Neural cell (in vitro differentiated cells): Measurements from ENCODE around the gene TAF1A. TPM values are rescaled to one million over a fixed set of nuclear protein-coding genes. Genes with fewer than 3 reads are reported as not detected.

Experiments used
- H2AFZ ChIP-seq: fragments of 200-600, 300-800 bp; sonication (generic), shearing (Covaris generic); 2 replicates; pipeline ENCODE4 v1.6.0; 2014; ENCODE audit warnings: low read depth, mild to moderate bottlenecking, antibody characterized with exemption, low read length, moderate library complexity
- H3F3A ChIP-seq: fragments of 200-600 bp; shearing (Covaris generic); 2 replicates; pipeline ENCODE4 v1.6.1; 2016; ENCODE audit warnings: mild to moderate bottlenecking, moderate library complexity, mixed read lengths, antibody characterized with exemption, low read length; ENCODE audit not compliant: insufficient read depth, poor library complexity, severe bottlenecking
- H3K27ac ChIP-seq: fragments of 200-600, 300-800 bp; sonication (generic), shearing (Covaris generic); 2 replicates; pipeline ENCODE4 v1.5.1; 2014; ENCODE audit warnings: mild to moderate bottlenecking, low read length, moderate library complexity
- H3K27me3 ChIP-seq: fragments of 300-800, 200-600 bp; sonication (generic), shearing (Covaris generic); 2 replicates; pipeline ENCODE4 v1.6.0; 2014; ENCODE audit warnings: mild to moderate bottlenecking, low read depth, low read length, moderate library complexity; ENCODE audit not compliant: insufficient read depth
- H3K36me3 ChIP-seq: fragments of 300-800, 200-600 bp; sonication (generic), shearing (Covaris generic); 2 replicates; pipeline ENCODE4 v1.5.1; 2014; ENCODE audit warnings: mild to moderate bottlenecking, antibody characterized with exemption, low read length, moderate library complexity; ENCODE audit not compliant: insufficient read depth
- H3K4me2 ChIP-seq: fragments of 300-800, 200-600 bp; sonication (generic), shearing (Covaris generic); 2 replicates; pipeline ENCODE4 v1.6.0; 2014; ENCODE audit warnings: mild to moderate bottlenecking, low read length
- H3K4me3 ChIP-seq: fragments of 300-800, 200-600 bp; sonication (generic), shearing (Covaris generic); 2 replicates; pipeline ENCODE4 v1.5.1; 2014; ENCODE audit warnings: mild to moderate bottlenecking, low read length, moderate library complexity
- H3K79me2 ChIP-seq: fragments of 200-600 bp; shearing (Covaris generic); replicated peaks from 2 replicates; pipeline ENCODE4 v1.6.0; 2014; ENCODE audit warnings: mild to moderate bottlenecking, low read length, moderate library complexity; ENCODE audit not compliant: insufficient read depth
- H3K9ac ChIP-seq: fragments of 300-800, 200-600 bp; sonication (generic), shearing (Covaris generic); 2 replicates; pipeline ENCODE4 v1.6.1; 2016; ENCODE audit warnings: mild to moderate bottlenecking, low read length, mixed read lengths
- H3K9me2 ChIP-seq: fragments of 200-600 bp; shearing (Covaris generic); 2 replicates; pipeline ENCODE4 v1.6.1; 2016; ENCODE audit warnings: mild to moderate bottlenecking, low read length, mixed read lengths; ENCODE audit not compliant: insufficient read depth
- H3K9me3 ChIP-seq: fragments of 200-600, 300-800 bp; sonication (generic), shearing (Covaris generic); 2 replicates; pipeline ENCODE4 v1.6.1; 2016; ENCODE audit warnings: mild to moderate bottlenecking, mixed run types, low read length, moderate library complexity, mixed read lengths
- H4K20me1 ChIP-seq: fragments of 200-600 bp; shearing (Covaris generic); 2 replicates; pipeline ENCODE4 v1.6.1; 2016; ENCODE audit warnings: mild to moderate bottlenecking, mixed run types; ENCODE audit not compliant: insufficient read depth
- CTCF ChIP-seq: fragments of 450-650 bp; IDR thresholded peaks from 2 replicates; pipeline ENCODE4 v1.5.1; 2014; ENCODE audit warnings: antibody characterized with exemption, mild to moderate bottlenecking, moderate library complexity; ENCODE audit not compliant: poor library complexity, severe bottlenecking
- EP300 ChIP-seq: fragments of 450-650 bp; conservative IDR thresholded peaks from 2 replicates; pipeline ENCODE4 v1.6.1; 2014; ENCODE audit warnings: antibody characterized with exemption, mild to moderate bottlenecking, moderate library complexity; ENCODE audit not compliant: poor library complexity, severe bottlenecking
- EZH2 ChIP-seq: fragments of 200-600, 300-800 bp; shearing (Covaris generic), sonication (generic); IDR thresholded peaks from 2 replicates; pipeline ENCODE4 v1.6.1; 2014; ENCODE audit warnings: antibody characterized with exemption, low read length, borderline replicate concordance, mild to moderate bottlenecking; ENCODE audit not compliant: insufficient read depth, poor library complexity, severe bottlenecking
- MXI1 ChIP-seq: fragments of 450-650 bp; conservative IDR thresholded peaks from 2 replicates; pipeline ENCODE4 v1.6.1; 2014; ENCODE audit warnings: antibody characterized with exemption, mild to moderate bottlenecking; ENCODE audit not compliant: poor library complexity, severe bottlenecking
- POLR2AphosphoS5 ChIP-seq: IDR thresholded peaks from 2 replicates; pipeline ENCODE4 v1.6.1; 2012
- RAD21 ChIP-seq: fragments of 450-650 bp; conservative IDR thresholded peaks from 2 replicates; pipeline ENCODE4 v1.6.1; 2014; ENCODE audit warnings: antibody characterized with exemption, mild to moderate bottlenecking, moderate library complexity
- REST ChIP-seq: IDR thresholded peaks from 2 replicates; pipeline ENCODE4 v1.6.1; 2012; ENCODE audit warnings: borderline replicate concordance
- SMC3 ChIP-seq: fragments of 450-650 bp; conservative IDR thresholded peaks from 2 replicates; pipeline ENCODE4 v1.6.1; 2014; ENCODE audit warnings: antibody characterized with exemption, mild to moderate bottlenecking, moderate library complexity; ENCODE audit not compliant: poor library complexity
- TAF1 ChIP-seq: IDR thresholded peaks from 2 replicates; pipeline ENCODE4 v1.6.1; 2012; ENCODE audit warnings: low read depth
- polyA plus RNA-seq: library from polyadenylated mRNA; depleted of rRNA; stranded (reverse); fragments of >200 nt; gene quantifications from 2 replicates; pipeline ENCODE4 v1.2.3, GENCODE V29; 2014

Gene TAF1A
- polyA plus RNA-seq, 1 donor from 2014 or later = 25.5 TPM

DNA sequence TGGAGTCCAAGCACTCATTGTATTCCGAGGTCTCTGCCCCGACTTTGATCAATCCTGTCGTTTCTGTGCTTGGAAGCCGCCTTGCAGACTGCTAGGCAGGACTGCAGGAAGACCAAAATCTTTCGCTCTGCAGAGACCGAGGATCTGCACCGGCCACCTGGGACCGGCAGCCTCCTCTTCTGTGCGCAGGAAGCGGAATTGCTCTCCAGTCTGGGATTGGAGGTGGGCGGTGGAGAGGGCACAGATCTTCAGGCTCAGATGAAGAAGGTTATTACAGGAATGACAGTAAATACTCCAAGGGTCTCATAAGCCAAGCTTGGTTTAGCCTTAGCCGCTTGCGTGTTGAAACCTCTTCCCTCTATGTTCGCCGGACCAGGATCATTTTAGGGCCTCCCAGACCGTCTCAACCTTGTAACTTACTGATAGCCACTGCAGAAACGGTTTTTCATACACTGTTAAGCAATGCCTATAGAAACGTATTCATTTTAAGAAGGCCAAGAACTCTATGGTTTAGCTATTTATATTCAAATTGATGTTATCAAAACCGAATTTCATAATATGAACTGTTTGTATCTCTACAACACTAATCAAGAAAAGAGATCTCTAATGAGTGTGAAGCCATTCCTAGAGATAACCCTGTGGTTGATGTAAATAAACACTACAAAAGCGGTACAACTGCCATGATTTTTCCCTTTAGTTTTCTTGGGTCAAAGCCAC is 29.3 kb upstream of the TAF1A start:
- Histone ChIP-seq H2AFZ (peak overlapping the region; percentile 28), H3K9me2 (no peaks in the 10 kb centered on the region), H4K20me1 (no peaks in the 10 kb centered on the region), H3K9ac (peak overlapping the region; percentile 76), H3K27ac (no peak overlapping the region), H3K79me2 (peaks cover 15% of the 10 kb centered on the region), H3K36me3 (no peaks in the 10 kb centered on the region), H3K4me3 (peak overlapping the region; percentile 86), H3K27me3 (no peaks in the 10 kb centered on the region), H3K4me2 (peak overlapping the region; percentile 82), H3K9me3 (no peaks in the 10 kb centered on the region), H3F3A (no peaks in the 10 kb centered on the region)
- TF ChIP-seq MXI1 (no peak), TAF1 (no peak), RAD21 (no peak), EP300 (no peak), POLR2AphosphoS5 (no peak), SMC3 (no peak)

DNA sequence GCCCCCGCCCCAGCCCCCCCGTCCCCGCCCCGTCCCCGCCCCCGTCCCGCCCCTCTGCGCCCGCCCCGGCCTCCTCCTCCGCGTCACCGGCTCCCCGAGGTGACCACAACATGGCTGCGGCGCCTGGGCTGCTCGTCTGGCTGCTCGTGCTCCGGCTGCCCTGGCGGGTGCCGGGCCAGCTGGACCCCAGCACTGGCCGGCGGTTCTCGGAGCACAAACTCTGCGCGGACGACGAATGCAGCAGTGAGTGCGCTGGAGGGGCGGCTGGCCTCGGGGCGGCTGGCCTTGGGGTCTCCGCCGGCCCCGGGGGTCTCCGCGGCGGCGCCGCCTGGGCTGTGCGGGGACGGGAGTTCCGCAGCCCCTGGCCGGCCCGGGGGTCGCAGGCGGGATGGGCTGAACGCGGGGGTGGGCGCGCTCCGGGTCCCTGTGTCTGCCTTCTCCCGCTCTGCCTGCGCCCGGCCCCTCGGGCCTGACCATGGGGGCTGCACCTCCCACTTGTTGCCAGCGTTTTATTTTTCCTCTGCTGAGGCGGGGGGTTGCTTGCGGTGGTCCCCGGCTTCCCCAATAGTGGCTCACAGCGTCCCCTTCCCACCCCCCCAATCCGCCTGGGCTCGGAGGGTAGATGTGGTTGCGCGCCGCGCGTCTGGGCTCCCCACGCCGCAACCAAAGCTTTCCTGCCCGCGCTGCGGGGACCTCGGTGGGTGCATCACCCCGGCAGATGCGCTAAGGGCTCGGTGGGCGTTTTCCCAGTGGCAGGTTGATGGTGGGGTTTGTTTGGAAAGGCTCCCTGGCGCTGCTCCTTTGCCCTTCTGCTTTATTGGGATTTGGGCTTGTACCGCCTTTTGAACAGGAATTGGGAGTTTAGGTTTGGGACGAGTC is 28.5 kb upstream of the TAF1A start, which contains the start of gene MIA3:
MIA3 (plus strand) TSS at position 97 of the 879 bp plus-strand sequence; CDS start at position 111, 14 bp downstream.
- Histone ChIP-seq H4K20me1 (no peaks in the 10 kb centered on the region), H2AFZ (peak within 1 kb of the TSS; percentile 92), H3K36me3 (no peaks in the 10 kb centered on the region), H3K9me2 (no peaks in the 10 kb centered on the region), H3F3A (no peaks in the 10 kb centered on the region), H3K79me2 (peaks cover 15% of the 10 kb centered on the region), H3K4me3 (peak within 1 kb of the TSS; percentile 86), H3K4me2 (peak within 1 kb of the TSS; percentile 84), H3K27ac (peak within 1 kb of the TSS; percentile 72), H3K27me3 (no peaks in the 10 kb centered on the region), H3K9ac (peak within 1 kb of the TSS; percentile 76), H3K9me3 (no peaks in the 10 kb centered on the region)
- peak; percentile 40 for TF ChIP-seq MXI1
- TF ChIP-seq SMC3 = no peak
- TF ChIP-seq EP300 = no peak
- TF ChIP-seq RAD21 = no peak
- peak; percentile 97 for TF ChIP-seq TAF1
- peak; percentile 93 for TF ChIP-seq REST
- TF ChIP-seq EZH2 = no peak
- TF ChIP-seq CTCF = no peak
- TF ChIP-seq POLR2AphosphoS5 = peak; percentile 85
